RCC 7860 (cell line): ENCODE results near the gene OTOF.

Experiments used
- DNase-seq: peaks from one replicate; pipeline ENCODE4 v3.0.0-alpha.2; 2015; ENCODE audit warnings: low spot score
- FAIRE-seq: peaks from 2 replicates; lab custom pipeline; 2012; peaks lifted over from hg19 to GRCh38; lab: Jason Lieb, UNC

The OTOF gene

GRCh38 chr2:26421961-26422360 is 56.0 kb downstream of the OTOF start:
- no peak for FAIRE-seq
- DNase-seq: no peak

- no peak for FAIRE-seq
- no peak for DNase-seq
Measured at GRCh38 chr2:26414311-26414710, 63.6 kb downstream of the OTOF start.

GRCh38 chr2:26412091-26412673 is 65.7 kb downstream of the OTOF start:
- DNase-seq (no peak), FAIRE-seq (no peak)

GRCh38 chr2:26411419-26411818 is 66.5 kb downstream of the OTOF start:
- FAIRE-seq (no peak), DNase-seq (no peak)

GRCh38 chr2:26410764-26411243 is 67.1 kb downstream of the OTOF start:
- DNase-seq (no peak), FAIRE-seq (no peak)

GRCh38 chr2:26409785-26410184 is 68.1 kb downstream of the OTOF start:
- FAIRE-seq: no peak
- DNase-seq: no peak

GRCh38 chr2:26407526-26407925 is 70.4 kb downstream of the OTOF start:
- no peak for FAIRE-seq
- DNase-seq: no peak
